Lower leg skin (tissue), 4 donors: ENCODE results near the gene HIGD2A. TPM values are rescaled to one million over a fixed set of nuclear protein-coding genes. Genes with fewer than 3 reads are reported as not detected.

ENCODE experiments used
- DNase-seq, 2 donors: peaks; one replicate each; pipeline ENCODE4 v3.0.0-alpha.2; 2019; ENCODE audit warnings: low spot score in 2 of 2
- H3K4me3 ChIP-seq: fragments of 200-600 bp; sonication (generic); 2 replicates; pipeline ENCODE4 v1.5.1; 2017; ENCODE audit warnings: mild to moderate bottlenecking, low read depth; ENCODE audit not compliant: poor library complexity, severe bottlenecking
- POLR2A ChIP-seq, 2 donors: fragments of 450-650 bp; IDR thresholded peaks; one replicate each; pipeline ENCODE4 v1.6.1; 2016 to 2017; ENCODE audit warnings: antibody characterized with exemption in 2 of 2, mild to moderate bottlenecking in 1 of 2, moderate library complexity in 1 of 2
- WGBS, 2 donors: methylation state at CpG; one replicate each; pipeline ENCODE4 v1.1.5; 2018; 5-methylcytosine and 5-hydroxymethylcytosine counted together
- intact Hi-C: fragments of 100-400 bp; cut with DNase I; formaldehyde crosslinking; loops from one replicate; pipeline ENCODE4 v1.15.0; 2023; ENCODE audit warnings: low total_unique reads
- microRNA counts, 2 donors: library from miRNA; unstranded; fragments of <30 nt; microRNA quantifications; one replicate each; lab custom pipeline; 2016
- microRNA-seq, 2 donors: library from miRNA; unstranded; fragments of <30 nt; microRNA quantifications; one replicate each; pipeline ENCODE4, GENCODE V29; 2016; ENCODE audit warnings: borderline replicate concordance in 2 of 2, borderline number of aligned reads in 1 of 2
- total RNA-seq, 4 donors: library from RNA; depleted of rRNA; stranded (reverse); fragments of >200 nt; gene quantifications; one replicate each; pipeline ENCODE4 v1.1.0, GENCODE V29; 2016
- TF ChIP-seq, protein P1 (sequence below), 3 donors: fragments of 450-650 bp; IDR thresholded peaks; one replicate each; pipeline ENCODE4 v1.5.1; 2016; ENCODE audit warnings: antibody characterized with exemption in 3 of 3, mild to moderate bottlenecking in 3 of 3, moderate library complexity in 2 of 3

Gene HIGD2A
- total RNA-seq, 4 donors from 2014 or later, result 110 to 153 (median 130) TPM

DNA sequence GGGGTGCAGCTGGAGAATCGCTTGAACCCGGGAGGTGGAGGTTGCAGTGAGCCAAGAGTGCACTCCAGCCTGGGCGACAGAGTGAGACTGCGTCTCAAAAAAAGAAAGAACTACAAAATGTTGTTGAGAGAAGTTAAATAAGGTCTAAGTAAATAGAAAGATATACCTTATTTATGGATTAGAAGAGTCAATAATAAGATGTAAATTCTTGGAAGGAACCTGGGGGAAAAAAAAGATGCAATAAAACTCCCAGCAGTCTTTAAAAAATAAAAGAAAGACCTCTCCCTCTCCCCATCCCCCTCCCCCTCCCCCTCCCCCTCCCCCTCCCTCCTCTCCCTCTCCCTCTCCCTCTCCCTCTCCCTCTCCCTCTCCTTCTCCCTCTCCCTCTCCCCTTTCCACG, 44.2 kb downstream of the HIGD2A start:
- no peak overlapping the region for H3K4me3 ChIP-seq
- WGBS, 2 donors, result 92 to 95% methylated on average over 5 of the region's 5 CpGs
- intact Hi-C loops, result no loop called here
- peak in 1 of 2 donors; percentile 60 for DNase-seq
- TF ChIP-seq, protein P1, sequence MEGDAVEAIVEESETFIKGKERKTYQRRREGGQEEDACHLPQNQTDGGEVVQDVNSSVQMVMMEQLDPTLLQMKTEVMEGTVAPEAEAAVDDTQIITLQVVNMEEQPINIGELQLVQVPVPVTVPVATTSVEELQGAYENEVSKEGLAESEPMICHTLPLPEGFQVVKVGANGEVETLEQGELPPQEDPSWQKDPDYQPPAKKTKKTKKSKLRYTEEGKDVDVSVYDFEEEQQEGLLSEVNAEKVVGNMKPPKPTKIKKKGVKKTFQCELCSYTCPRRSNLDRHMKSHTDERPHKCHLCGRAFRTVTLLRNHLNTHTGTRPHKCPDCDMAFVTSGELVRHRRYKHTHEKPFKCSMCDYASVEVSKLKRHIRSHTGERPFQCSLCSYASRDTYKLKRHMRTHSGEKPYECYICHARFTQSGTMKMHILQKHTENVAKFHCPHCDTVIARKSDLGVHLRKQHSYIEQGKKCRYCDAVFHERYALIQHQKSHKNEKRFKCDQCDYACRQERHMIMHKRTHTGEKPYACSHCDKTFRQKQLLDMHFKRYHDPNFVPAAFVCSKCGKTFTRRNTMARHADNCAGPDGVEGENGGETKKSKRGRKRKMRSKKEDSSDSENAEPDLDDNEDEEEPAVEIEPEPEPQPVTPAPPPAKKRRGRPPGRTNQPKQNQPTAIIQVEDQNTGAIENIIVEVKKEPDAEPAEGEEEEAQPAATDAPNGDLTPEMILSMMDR (IDR thresholded peaks at IDR 0.05), result no peak
- TF ChIP-seq POLR2A (IDR thresholded peaks at IDR 0.05), result no peak

DNA sequence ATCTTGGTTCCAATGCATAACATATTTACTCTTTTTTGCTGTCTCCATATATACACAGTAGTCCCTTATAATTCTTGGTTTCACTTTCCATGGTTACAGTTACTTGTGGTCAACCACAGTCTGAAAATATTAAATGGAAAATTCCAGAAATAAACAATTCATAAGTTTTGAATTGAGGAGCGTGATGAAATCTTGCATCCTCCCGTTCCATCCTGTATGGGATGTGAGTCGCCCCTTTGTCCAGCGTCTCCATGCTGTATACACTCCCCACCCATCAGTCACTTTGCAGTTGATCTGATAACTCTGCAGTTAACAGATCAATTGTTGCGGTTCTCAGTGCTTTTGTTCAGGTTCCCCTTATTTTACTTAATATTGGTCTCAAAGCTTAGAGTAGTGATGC, 48.1 kb downstream of the HIGD2A start:
- peak in 1 of 2 donors; percentile 8 for DNase-seq
- intact Hi-C loops, result loop anchor here (5.0 kb wide), 1 partner anchor 734 kb away; no protein-coding TSS in a partner anchor
- no peak overlapping the region for H3K4me3 ChIP-seq
- TF ChIP-seq, protein P1 (IDR thresholded peaks at IDR 0.05), result no peak
- TF ChIP-seq POLR2A (IDR thresholded peaks at IDR 0.05), result no peak
- WGBS, 2 donors, result 30% methylated on average over 5 of the region's 5 CpGs

DNA sequence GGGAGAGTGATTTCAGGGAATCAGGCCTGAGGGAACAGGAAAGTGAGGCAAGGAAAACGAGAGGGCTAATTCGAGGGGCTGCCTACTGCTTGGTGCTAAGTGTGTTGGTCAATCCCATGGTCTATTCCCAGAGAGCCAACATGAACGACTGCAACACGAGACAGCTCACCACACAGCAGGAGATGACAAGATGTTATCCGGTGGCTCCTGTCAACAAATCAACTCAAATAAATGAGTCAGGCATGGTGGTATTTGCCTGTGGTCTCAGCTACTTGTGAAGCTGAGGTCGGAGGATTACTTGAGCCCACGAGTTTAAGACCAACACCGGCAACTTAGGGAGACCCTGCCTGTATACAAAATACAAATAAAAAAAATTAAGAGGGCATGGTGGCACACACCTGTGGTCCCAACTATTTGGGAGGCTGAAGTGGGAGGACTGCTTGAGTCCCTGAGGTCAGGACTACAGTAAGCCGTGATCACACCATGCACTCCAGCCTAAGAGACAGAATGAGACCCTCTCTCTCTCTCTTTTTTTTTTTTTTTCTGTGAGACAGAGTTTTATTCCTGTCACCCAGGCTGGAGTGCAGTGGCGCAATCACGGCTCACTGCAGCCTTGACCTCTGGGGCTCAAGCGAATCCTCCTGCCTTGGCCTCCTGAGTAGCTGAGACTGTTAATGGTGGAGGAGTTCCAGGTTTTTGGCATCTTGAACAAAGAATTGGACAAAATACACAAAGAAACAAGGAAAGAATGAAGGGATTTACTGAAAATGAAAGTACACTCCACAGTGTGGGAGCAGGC, 50.6 kb downstream of the HIGD2A start:
- TF ChIP-seq POLR2A (IDR thresholded peaks at IDR 0.05), result no peak
- TF ChIP-seq, protein P1 (IDR thresholded peaks at IDR 0.05), result no peak
- 79 to 82% methylated on average over 12 of the region's 12 CpGs for WGBS, 2 donors

More for the DNA sequence above, 50.6 kb downstream of the HIGD2A start:
- no peak overlapping the region for H3K4me3 ChIP-seq
- peak in 1 of 2 donors; percentile 5 for DNase-seq
- intact Hi-C loops, result loop anchor here (5.0 kb wide), 1 partner anchor 737 kb away; no protein-coding TSS in a partner anchor

MicroRNAs encoded within 50 kb of the gene (microRNA counts, 767-probe panel; counts per million panel counts)
- microRNA hsa-miR-1271-5p (lab: Ali Mortazavi, UCI), result 0 to 358 counts per million in 2 donors

Small RNA genes within 50 kb of the gene (microRNA-seq; reads per million reads assigned to microRNA genes)
- gene MIR1271, result 2.8 to 3.4 reads per million in 2 donors

Other genes starting within 250 kb of the HIGD2A start
- gene SIMC1, start 150.3 kb upstream of the HIGD2A start, total RNA-seq, result 10 to 100 TPM in 2 of 4 donors, 1 to 10 TPM in 2; 7.5 to 14.9 (median 11.0) TPM
- 10 to 100 TPM; 58.0 to 89.4 (median 73.4) TPM for gene KIAA1191, start 27.0 kb upstream of the HIGD2A start, total RNA-seq
- gene ARL10, start 23.3 kb upstream of the HIGD2A start, total RNA-seq, result 10 to 100 TPM in 2 of 4 donors, 1 to 10 TPM in 2; 6.1 to 13.5 (median 8.8) TPM
- 10 to 100 TPM; 11.5 to 22.5 (median 12.1) TPM for gene NOP16, start 153 bp upstream of the HIGD2A start, total RNA-seq
- 100 to 1,000 TPM; 707 to 959 (median 743) TPM for gene CLTB, start 27.8 kb downstream of the HIGD2A start, total RNA-seq
- 10 to 100 TPM; 32.6 to 35.8 (median 33.7) TPM for gene FAF2, start 59.6 kb downstream of the HIGD2A start, total RNA-seq
- 10 to 100 TPM; 29.6 to 45.7 (median 33.7) TPM for gene RNF44, start 148.7 kb downstream of the HIGD2A start, total RNA-seq
- gene CDHR2, start 160.6 kb downstream of the HIGD2A start, total RNA-seq, result under 1 TPM in 3 of 4 donors, not detected in 1; 0.15 to 0.19 (median 0.15) TPM
- gene GPRIN1, start 221.4 kb downstream of the HIGD2A start, total RNA-seq, result 1 to 10 TPM in 3 of 4 donors, under 1 TPM in 1; 0.72 to 1.7 (median 1.5) TPM
- gene SNCB, start 241.8 kb downstream of the HIGD2A start, total RNA-seq, result not detected
- not detected for gene EIF4E1B, start 241.9 kb downstream of the HIGD2A start, total RNA-seq